ENCODE results near the gene PPM1E. TPM values are rescaled to one million over a fixed set of nuclear protein-coding genes. Genes with fewer than 3 reads are reported as not detected.

Gene PPM1E
- total RNA-seq, 1 donor from 2014 or later = 0.26 TPM

- Mint-ChIP-seq H3K27me3 (ENCODE audit: unreplicated experiment) (no peaks in the 10 kb centered on the region), H3K27ac (ENCODE audit: unreplicated experiment) (no peak overlapping the region), H3K4me1 (ENCODE audit: unreplicated experiment) (no peaks in the 10 kb centered on the region), H3K4me3 (ENCODE audit: unreplicated experiment) (no peak overlapping the region), H3K9me3 (ENCODE audit: unreplicated experiment) (no peaks in the 10 kb centered on the region), H3K36me3 (ENCODE audit: low read depth, unreplicated experiment) (peaks cover 5% of the 10 kb centered on the region)
- no peak for DNase-seq (ENCODE audit: low spot score)
- no peak for TF ChIP-seq CTCF (IDR thresholded peaks at IDR 0.05; ENCODE audit: unreplicated experiment)
Measured at GRCh38 chr17:59011975-59012374, 256.3 kb downstream of the PPM1E start.

GRCh38 chr17:59018019-59018418 is 262.4 kb downstream of the PPM1E start:
- Mint-ChIP-seq H3K9me3 (ENCODE audit: unreplicated experiment) (no peaks in the 10 kb centered on the region), H3K4me3 (ENCODE audit: unreplicated experiment) (no peak overlapping the region), H3K4me1 (ENCODE audit: unreplicated experiment) (no peaks in the 10 kb centered on the region), H3K36me3 (ENCODE audit: low read depth, unreplicated experiment) (no peaks in the 10 kb centered on the region), H3K27me3 (ENCODE audit: unreplicated experiment) (no peaks in the 10 kb centered on the region), H3K27ac (ENCODE audit: unreplicated experiment) (no peak overlapping the region)
- no peak for TF ChIP-seq CTCF (IDR thresholded peaks at IDR 0.05; ENCODE audit: unreplicated experiment)
- no peak for DNase-seq (ENCODE audit: low spot score)

- H3K36me3 Mint-ChIP-seq (ENCODE audit: low read depth, unreplicated experiment) = no peaks in the 10 kb centered on the region
- no peaks in the 10 kb centered on the region for H3K4me1 Mint-ChIP-seq (ENCODE audit: unreplicated experiment)
- DNase-seq (ENCODE audit: low spot score) = no peak
- H3K9me3 Mint-ChIP-seq (ENCODE audit: unreplicated experiment) = no peaks in the 10 kb centered on the region
- no peak for TF ChIP-seq CTCF (IDR thresholded peaks at IDR 0.05; ENCODE audit: unreplicated experiment)
- H3K27me3 Mint-ChIP-seq (ENCODE audit: unreplicated experiment) = no peaks in the 10 kb centered on the region
- H3K27ac Mint-ChIP-seq (ENCODE audit: unreplicated experiment) = no peak overlapping the region
- no peak overlapping the region for H3K4me3 Mint-ChIP-seq (ENCODE audit: unreplicated experiment)
Measured at GRCh38 chr17:59024916-59025315, 269.3 kb downstream of the PPM1E start.

GRCh38 chr17:59026176-59026939 is 270.7 kb downstream of the PPM1E start:
- no peak overlapping the region for H3K27ac Mint-ChIP-seq (ENCODE audit: unreplicated experiment)
- no peak overlapping the region for H3K4me3 Mint-ChIP-seq (ENCODE audit: unreplicated experiment)
- no peaks in the 10 kb centered on the region for H3K27me3 Mint-ChIP-seq (ENCODE audit: unreplicated experiment)
- H3K9me3 Mint-ChIP-seq (ENCODE audit: unreplicated experiment) = no peaks in the 10 kb centered on the region
- DNase-seq (ENCODE audit: low spot score) = no peak
- no peaks in the 10 kb centered on the region for H3K36me3 Mint-ChIP-seq (ENCODE audit: low read depth, unreplicated experiment)
- H3K4me1 Mint-ChIP-seq (ENCODE audit: unreplicated experiment) = no peaks in the 10 kb centered on the region
- TF ChIP-seq CTCF (IDR thresholded peaks at IDR 0.05; ENCODE audit: unreplicated experiment) = no peak

- no peak for TF ChIP-seq CTCF (IDR thresholded peaks at IDR 0.05; ENCODE audit: unreplicated experiment)
- no peaks in the 10 kb centered on the region for H3K36me3 Mint-ChIP-seq (ENCODE audit: low read depth, unreplicated experiment)
- H3K27ac Mint-ChIP-seq (ENCODE audit: unreplicated experiment) = no peak overlapping the region
- H3K27me3 Mint-ChIP-seq (ENCODE audit: unreplicated experiment) = no peaks in the 10 kb centered on the region
- no peaks in the 10 kb centered on the region for H3K9me3 Mint-ChIP-seq (ENCODE audit: unreplicated experiment)
- no peak for DNase-seq (ENCODE audit: low spot score)
- no peaks in the 10 kb centered on the region for H3K4me1 Mint-ChIP-seq (ENCODE audit: unreplicated experiment)
- no peak overlapping the region for H3K4me3 Mint-ChIP-seq (ENCODE audit: unreplicated experiment)
Measured at GRCh38 chr17:59027750-59028149, 272.1 kb downstream of the PPM1E start.
